GM12878 (cell line): ENCODE results near the gene IL1RL1. TPM values are rescaled to one million over a fixed set of nuclear protein-coding genes. Genes with fewer than 3 reads are reported as not detected.

ENCODE experiments used
- ATAC-seq: fragments of 200-7000 bp; cut with Tn5 transposase; 3 replicates; pipeline ENCODE4 v1.9.1; 2020; ENCODE audit warnings: mild to moderate bottlenecking, moderate library complexity
- BruUV-seq: library from RNA; stranded (reverse); fragments of 400-500 nt; replicated peaks from 2 replicates; lab custom pipeline; 2021; lab: Mats Ljungman, UMichigan
- CTCF ChIA-PET: fragments of 300-600 bp; sonication (Branson Sonifier 250); formaldehyde crosslinking; extraction: SDS; loops from one replicate; lab custom pipeline; 2021; ENCODE audit warnings: inconsistent platforms; lab: Yijun Ruan, JAX
- POLR2A ChIA-PET: fragments of 350-600 bp; formaldehyde crosslinking; extraction: SDS; loops from one replicate; lab custom pipeline; 2021; ENCODE audit warnings: inconsistent platforms; lab: Charles Lee
- RAD21 ChIA-PET: fragments of 300-600 bp; sonication (Branson Sonifier 250); formaldehyde crosslinking; loops from one replicate; lab custom pipeline; 2023; ENCODE audit warnings: antibody characterized with exemption; ENCODE audit not compliant: unreplicated experiment; lab: Charles Lee
- SMC1A ChIA-PET: fragments of 300-600 bp; sonication (Branson Sonifier 250); formaldehyde crosslinking; loops from one replicate; lab custom pipeline; 2023; ENCODE audit not compliant: unreplicated experiment, uncharacterized antibody; lab: Charles Lee
- DNase-seq: peaks from one replicate; pipeline ENCODE4 v3.0.0-alpha.2; 2011; ENCODE audit warnings: low read depth, low spot score
- FAIRE-seq: peaks from 3 replicates; lab custom pipeline; 2011; peaks lifted over from hg19 to GRCh38; lab: Jason Lieb, UNC
- H2AFZ ChIP-seq: 2 replicates; pipeline ENCODE4 v1.6.0; 2011; ENCODE audit warnings: low read depth, low read length, control low read depth; ENCODE audit not compliant: control insufficient read depth
- H3K27ac ChIP-seq: 2 replicates; pipeline ENCODE4 v1.5.1; 2011; ENCODE audit warnings: control low read depth; ENCODE audit not compliant: control insufficient read depth, insufficient read depth
- H3K27me3 ChIP-seq, 2 experiments: replicated peaks in 1 of 2; 2 replicates each; pipeline versions ENCODE4 v1.6.0 to v1.6.1; 2011; ENCODE audit warnings: low read length in 1 of 2; ENCODE audit not compliant: control insufficient read depth in 2 of 2, insufficient read depth in 2 of 2
- H3K36me3 ChIP-seq, 2 experiments: 2 replicates each; pipeline ENCODE4 v1.5.1; 2011; ENCODE audit warnings: low read length in 1 of 2; ENCODE audit not compliant: control insufficient read depth in 2 of 2, insufficient read depth in 2 of 2
- H3K4me1 ChIP-seq: 2 replicates; pipeline ENCODE4 v1.6.1; 2011; ENCODE audit warnings: mild to moderate bottlenecking, low read length, moderate library complexity, mixed read lengths; ENCODE audit not compliant: control insufficient read depth, insufficient read depth
- H3K4me2 ChIP-seq: 2 replicates; pipeline ENCODE4 v1.6.0; 2011; ENCODE audit warnings: control low read depth; ENCODE audit not compliant: control insufficient read depth, insufficient read depth
- H3K4me3 ChIP-seq: fragments of 200-600 bp; sonication (generic); 2 replicates; pipeline ENCODE4 v1.5.1; 2016
- H3K79me2 ChIP-seq: 2 replicates; pipeline ENCODE4 v1.6.0; 2011; ENCODE audit warnings: low read length; ENCODE audit not compliant: control insufficient read depth, insufficient read depth
- H3K9ac ChIP-seq: 2 replicates; pipeline ENCODE4 v1.8.0; 2011; ENCODE audit warnings: low read length, control low read depth, mixed read lengths; ENCODE audit not compliant: control insufficient read depth, insufficient read depth
- H3K9me3 ChIP-seq: replicated peaks from 3 replicates; pipeline ENCODE4 v1.5.1; 2011; ENCODE audit warnings: mild to moderate bottlenecking, low read length; ENCODE audit not compliant: control insufficient read depth, insufficient read depth
- H4K20me1 ChIP-seq: 2 replicates; pipeline ENCODE4 v1.6.0; 2011; ENCODE audit not compliant: control insufficient read depth, insufficient read depth
- BRCA1 ChIP-seq: IDR thresholded peaks from 2 replicates; pipeline ENCODE4 v1.6.1; 2011; ENCODE audit warnings: low read depth, low read length, improper control_type of control experiment
- CEBPB ChIP-seq, 2 experiments: fragments of 150-350 bp in 1 of 2; IDR thresholded peaks; 2 replicates each; pipeline ENCODE4 v1.6.1; 2012 to 2014; ENCODE audit warnings: low read depth in 2 of 2, low read length in 2 of 2, borderline replicate concordance in 1 of 2, inconsistent platforms in 1 of 2
- CREM ChIP-seq: IDR thresholded peaks from 2 replicates; pipeline ENCODE4 v1.6.1; 2014; ENCODE audit warnings: antibody characterized with exemption, low read depth
- DPF2 ChIP-seq: fragments of 450-650 bp; IDR thresholded peaks from 2 replicates; pipeline ENCODE4 v1.6.1; 2017; ENCODE audit warnings: mild to moderate bottlenecking
- EZH2 ChIP-seq: IDR thresholded peaks from 2 replicates; pipeline ENCODE4 v1.6.1; 2012; ENCODE audit warnings: low read depth, mild to moderate bottlenecking, control low read depth, inconsistent platforms, low read length, borderline replicate concordance; ENCODE audit not compliant: control insufficient read depth
- HDAC6 ChIP-seq: fragments of 200-600 bp; sonication (generic); IDR thresholded peaks from one replicate; pipeline ENCODE4 v1.8.0; 2017; ENCODE audit warnings: antibody characterized with exemption; ENCODE audit not compliant: unreplicated experiment
- IRF4 ChIP-seq: IDR thresholded peaks from 2 replicates; pipeline ENCODE4 v1.6.1; 2011; ENCODE audit warnings: low read depth, low read length
- JUNB ChIP-seq: IDR thresholded peaks from 2 replicates; pipeline ENCODE4 v1.6.1; 2016; ENCODE audit warnings: antibody characterized with exemption, mild to moderate bottlenecking
- NR2C1 ChIP-seq: fragments of 450-650 bp; IDR thresholded peaks from 2 replicates; pipeline ENCODE4 v1.6.1; 2017; ENCODE audit warnings: antibody characterized with exemption, mild to moderate bottlenecking, moderate library complexity
- NR2F1 ChIP-seq: fragments of 450-650 bp; conservative IDR thresholded peaks from 2 replicates; pipeline ENCODE4 v1.6.1; 2017; ENCODE audit warnings: mild to moderate bottlenecking
- RAD21 ChIP-seq: IDR thresholded peaks from 2 replicates; pipeline ENCODE4 v1.6.1; 2011; ENCODE audit warnings: mild to moderate bottlenecking, low read depth, low read length, moderate library complexity; ENCODE audit not compliant: insufficient read depth
- RAD51 ChIP-seq: fragments of 450-650 bp; IDR thresholded peaks from 2 replicates; pipeline ENCODE4 v1.6.1; 2016; ENCODE audit warnings: moderate library complexity, mild to moderate bottlenecking, inconsistent platforms
- SMAD5 ChIP-seq: IDR thresholded peaks from 2 replicates; pipeline ENCODE4 v1.6.1; 2016; ENCODE audit warnings: antibody characterized with exemption, low read depth
- SMARCA5 ChIP-seq: fragments of 450-650 bp; IDR thresholded peaks from 2 replicates; pipeline ENCODE4 v1.6.1; 2017; ENCODE audit warnings: mild to moderate bottlenecking
- TCF3 ChIP-seq: IDR thresholded peaks from 2 replicates; pipeline ENCODE4 v1.6.1; 2012; ENCODE audit warnings: low read depth, mild to moderate bottlenecking, low read length, borderline replicate concordance; ENCODE audit not compliant: insufficient read depth
- WRNIP1 ChIP-seq: IDR thresholded peaks from 2 replicates; pipeline ENCODE4 v1.6.1; 2011; ENCODE audit warnings: low read depth, low read length, improper control_type of control experiment, borderline replicate concordance
- ZNF274 ChIP-seq: IDR thresholded peaks from one replicate; pipeline ENCODE4 v1.8.0; 2011; ENCODE audit not compliant: insufficient read length, insufficient read depth
- WGBS: methylation state at CpG from one replicate; pipeline ENCODE4 v1.1.6; 2016; ENCODE audit warnings: low lambda C conversion rate; ENCODE audit not compliant: insufficient replicate concordance, insufficient coverage; ENCODE audit errors: missing lambda C conversion rate; 5-methylcytosine and 5-hydroxymethylcytosine counted together
- in situ Hi-C: fragments of 300-500 bp; cut with MboI; formaldehyde crosslinking; loops from 9 replicates; pipeline ENCODE4 v1.14.3; 2018; ENCODE audit warnings: mixed read lengths
- intact Hi-C: fragments of 100-400 bp; cut with micrococcal nuclease; formaldehyde crosslinking; loops from one replicate; pipeline ENCODE4 v1.14.2; 2022; ENCODE audit not compliant: unreplicated experiment
- polyA plus RNA-seq, 11 experiments: library from polyadenylated mRNA; depleted of rRNA in 4 of 11; unstranded in 6 of 11; stranded (reverse) in 5 of 11; fragments of >200 nt; fragmentation: Nextera tagmentation in 4 of 11; fragmentation: Illumina TruSeq in 1 of 11; extraction: Ambion mirVana in 4 of 11; extraction: Trizol in 1 of 11; gene quantifications; 1 replicate in 1 of 11; 2 replicates in 10 of 11; pipeline versions ENCODE4 v1.2.1 to v1.2.3, GENCODE V29; 2011 to 2016; ENCODE audit warnings: inconsistent platforms in 2 of 11, missing spikeins in 2 of 11, low read depth in 1 of 11
- total RNA-seq, 4 experiments: library from RNA; depleted of rRNA in 3 of 4; stranded (reverse); fragments of >200 nt in 3 of 4; fragmentation: Illumina TruSeq in 1 of 4; extraction: Trizol in 1 of 4; gene quantifications; 2 replicates each; pipeline versions ENCODE4 v1.2.1 to v1.2.3, GENCODE V29; 2013 to 2021
- TF ChIP-seq, protein P1 (sequence below): fragments of 450-650 bp; formaldehyde crosslinking; IDR thresholded peaks from 2 replicates; pipeline ENCODE4 v1.4.0; 2022; ENCODE audit warnings: mild to moderate bottlenecking, moderate library complexity
- TF ChIP-seq, protein P2 (sequence below): fragments of 450-650 bp; IDR thresholded peaks from 2 replicates; pipeline ENCODE4 v1.6.1; 2017; ENCODE audit warnings: low read depth, mild to moderate bottlenecking, moderate library complexity

IL1RL1 gene
- total and polyA plus RNA-seq, 10 of the 15 experiments (the other 5 are each of a cell fraction or from before 2014, with no cell fraction given): 0.08 to 0.18 TPM; not detected in 8

DNA sequence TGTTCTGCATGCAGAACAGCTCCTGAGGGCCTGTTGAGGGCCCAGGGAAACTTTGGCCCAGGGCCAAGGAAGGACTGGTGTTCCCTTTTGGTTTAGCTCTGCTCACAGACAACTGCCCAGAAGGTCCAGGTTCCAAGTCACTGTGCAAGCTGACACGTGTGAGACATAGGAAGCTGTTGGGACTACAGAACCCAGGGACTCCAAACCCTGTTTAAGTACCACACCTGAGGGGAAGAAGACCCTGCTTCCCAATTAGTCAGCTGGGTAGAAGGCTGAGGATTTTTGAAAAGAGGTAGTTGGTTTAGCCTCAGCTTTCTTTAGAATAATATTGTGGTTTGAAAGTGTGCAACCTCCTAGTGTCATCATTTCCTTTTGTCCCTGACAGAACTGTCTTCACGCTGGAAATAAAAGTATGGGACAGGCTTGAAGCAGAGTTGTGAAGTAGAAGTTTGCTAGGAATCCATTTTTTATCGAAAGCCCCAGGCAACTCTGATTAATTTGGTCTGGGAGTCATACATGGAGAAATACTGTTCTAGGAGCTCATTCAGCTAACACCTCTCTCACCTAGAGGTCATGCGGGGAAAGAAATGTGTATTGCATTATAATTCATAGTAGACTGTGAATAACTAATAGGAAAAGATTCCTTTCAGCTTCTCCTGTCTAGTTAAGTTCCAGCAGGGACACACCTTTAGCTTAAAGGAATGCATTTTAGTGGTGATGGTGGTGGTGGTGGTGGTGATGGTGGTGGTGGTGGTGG is 19.9 kb upstream of the IL1RL1 start (continued):
- TF ChIP-seq, protein P1, sequence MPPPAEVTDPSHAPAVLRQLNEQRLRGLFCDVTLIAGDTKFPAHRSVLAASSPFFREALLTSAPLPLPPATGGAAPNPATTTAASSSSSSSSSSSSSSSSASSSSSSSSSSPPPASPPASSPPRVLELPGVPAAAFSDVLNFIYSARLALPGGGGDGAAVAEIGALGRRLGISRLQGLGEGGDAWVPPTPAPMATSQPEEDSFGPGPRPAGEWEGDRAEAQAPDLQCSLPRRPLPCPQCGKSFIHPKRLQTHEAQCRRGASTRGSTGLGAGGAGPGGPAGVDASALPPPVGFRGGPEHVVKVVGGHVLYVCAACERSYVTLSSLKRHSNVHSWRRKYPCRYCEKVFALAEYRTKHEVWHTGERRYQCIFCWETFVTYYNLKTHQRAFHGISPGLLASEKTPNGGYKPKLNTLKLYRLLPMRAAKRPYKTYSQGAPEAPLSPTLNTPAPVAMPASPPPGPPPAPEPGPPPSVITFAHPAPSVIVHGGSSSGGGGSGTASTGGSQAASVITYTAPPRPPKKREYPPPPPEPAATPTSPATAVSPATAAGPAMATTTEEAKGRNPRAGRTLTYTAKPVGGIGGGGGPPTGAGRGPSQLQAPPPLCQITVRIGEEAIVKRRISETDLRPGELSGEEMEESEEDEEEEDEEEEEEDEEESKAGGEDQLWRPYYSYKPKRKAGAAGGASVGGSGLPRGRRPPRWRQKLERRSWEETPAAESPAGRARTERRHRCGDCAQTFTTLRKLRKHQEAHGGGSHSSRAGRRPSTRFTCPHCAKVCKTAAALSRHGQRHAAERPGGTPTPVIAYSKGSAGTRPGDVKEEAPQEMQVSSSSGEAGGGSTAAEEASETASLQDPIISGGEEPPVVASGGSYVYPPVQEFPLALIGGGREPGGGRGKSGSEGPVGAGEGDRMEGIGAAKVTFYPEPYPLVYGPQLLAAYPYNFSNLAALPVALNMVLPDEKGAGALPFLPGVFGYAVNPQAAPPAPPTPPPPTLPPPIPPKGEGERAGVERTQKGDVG (CRISPR knock-in tag): no peak
- no peak for TF ChIP-seq IRF4

DNA sequence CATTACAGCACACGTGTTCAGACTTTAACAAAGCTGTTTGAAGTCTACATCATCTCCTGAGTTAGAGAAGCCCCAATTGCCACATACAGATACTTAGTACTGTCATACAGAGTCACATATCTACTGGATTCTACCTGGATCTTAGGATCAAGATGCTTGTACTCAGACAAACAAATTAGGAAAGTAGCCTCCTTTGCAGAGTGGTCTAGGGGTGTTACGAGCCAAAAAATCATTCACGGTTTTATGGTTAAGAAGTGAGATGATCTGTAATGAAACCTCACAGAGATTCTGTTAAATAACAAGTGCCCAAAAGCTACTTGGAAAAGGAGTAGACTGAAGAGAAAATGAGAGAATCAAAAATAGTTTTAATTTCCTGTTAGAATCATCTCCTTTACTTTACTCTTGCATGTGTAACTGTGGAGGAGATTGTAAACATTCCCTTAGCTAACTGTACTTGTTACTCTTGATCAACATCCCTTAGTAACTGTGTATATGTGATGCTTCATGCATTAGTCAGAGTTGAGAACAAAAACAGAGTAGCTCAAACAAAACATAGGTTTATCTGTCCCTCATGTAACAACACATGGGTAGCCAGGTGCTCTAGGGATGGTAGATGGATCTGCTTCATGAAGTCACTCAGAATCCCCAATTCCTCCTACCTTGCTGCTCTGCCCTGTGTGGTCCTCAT is 16.4 kb upstream of the IL1RL1 start:
- no peak overlapping the region for H2AFZ ChIP-seq
- H3K4me1 ChIP-seq: no peaks in the 10 kb centered on the region
- no peaks in the 10 kb centered on the region for H4K20me1 ChIP-seq
- FAIRE-seq: no peak
- H3K4me2 ChIP-seq: no peak overlapping the region
- H3K9ac ChIP-seq: no peak overlapping the region
- no peak for ATAC-seq
- ChIA-PET RAD21 (no interaction called here), SMC1A (interaction anchor here (1.1 to 2.2 kb wide), 3 partner anchors 9 to 146 kb away, joined by 3 to 5 read pairs (median 3); no protein-coding TSS in a partner anchor), POLR2A (no interaction called here), CTCF (interaction anchor here (0.6 to 1.5 kb wide), 2 partner anchors 154 to 570 kb away, joined by 3 to 6 read pairs; no protein-coding TSS in a partner anchor)
- H3K79me2 ChIP-seq: no peaks in the 10 kb centered on the region
- no peaks in the 10 kb centered on the region for H3K9me3 ChIP-seq
- H3K27me3 ChIP-seq: no peaks in the 10 kb centered on the region; a peak in 3 of 4 replicates
- in situ Hi-C loops (no loop called here), intact Hi-C loops (no loop called here)
- H3K36me3 ChIP-seq: no peaks in the 10 kb centered on the region
- BruUV-seq: no TSS peak
- 0% methylated on average over 3 of the region's 3 CpGs for WGBS
- no peak overlapping the region for H3K27ac ChIP-seq
- DNase-seq: no peak
- no peak overlapping the region for H3K4me3 ChIP-seq
- TF ChIP-seq WRNIP1 (no peak), EZH2 (no peak), CREM (no peak), NR2F1 (no peak), TCF3 (no peak), SMARCA5 (no peak), HDAC6 (no peak), SMAD5 (no peak), RAD21 (no peak), BRCA1 (no peak), RAD51 (no peak), NR2C1 (no peak), JUNB (no peak), ZNF274 (no peak), DPF2 (no peak), CEBPB (IDR thresholded peaks at IDR 0.05; ENCODE audit: borderline replicate concordance in 1 of 2, low read depth in 2 of 2, low read length in 2 of 2) (no peak)
- TF ChIP-seq, protein P2, sequence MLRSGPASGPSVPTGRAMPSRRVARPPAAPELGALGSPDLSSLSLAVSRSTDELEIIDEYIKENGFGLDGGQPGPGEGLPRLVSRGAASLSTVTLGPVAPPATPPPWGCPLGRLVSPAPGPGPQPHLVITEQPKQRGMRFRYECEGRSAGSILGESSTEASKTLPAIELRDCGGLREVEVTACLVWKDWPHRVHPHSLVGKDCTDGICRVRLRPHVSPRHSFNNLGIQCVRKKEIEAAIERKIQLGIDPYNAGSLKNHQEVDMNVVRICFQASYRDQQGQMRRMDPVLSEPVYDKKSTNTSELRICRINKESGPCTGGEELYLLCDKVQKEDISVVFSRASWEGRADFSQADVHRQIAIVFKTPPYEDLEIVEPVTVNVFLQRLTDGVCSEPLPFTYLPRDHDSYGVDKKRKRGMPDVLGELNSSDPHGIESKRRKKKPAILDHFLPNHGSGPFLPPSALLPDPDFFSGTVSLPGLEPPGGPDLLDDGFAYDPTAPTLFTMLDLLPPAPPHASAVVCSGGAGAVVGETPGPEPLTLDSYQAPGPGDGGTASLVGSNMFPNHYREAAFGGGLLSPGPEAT: no peak
